K562 (cell line): ENCODE results near the gene LRFN4.

Experiments
- ARHGAP35 ChIP-seq: fragments of 450-650 bp; IDR thresholded peaks from 2 replicates; pipeline ENCODE4 v1.6.1; 2018; ENCODE audit not compliant: partially characterized antibody
- FOXJ3 ChIP-seq: sonication (generic); formaldehyde crosslinking; IDR thresholded peaks from 2 replicates; pipeline ENCODE4 v1.4.0; 2020; ENCODE audit warnings: mild to moderate bottlenecking, missing genetic modification reagents
- GABPA ChIP-seq: fragments of 200-800 bp; sonication (Bioruptor generic); conservative IDR thresholded peaks from 2 replicates; pipeline ENCODE4 v1.6.1; 2016; ENCODE audit warnings: low read depth, missing genetic modification characterization, missing compliant biosample characterization
- MXI1 ChIP-seq: IDR thresholded peaks from 2 replicates; pipeline ENCODE4 v1.6.1; 2011; ENCODE audit warnings: low read depth, mild to moderate bottlenecking, improper control_type of control experiment, low read length
- NCOA1 ChIP-seq: fragments of 450-650 bp; IDR thresholded peaks from 2 replicates; pipeline ENCODE4 v1.6.1; 2016; ENCODE audit warnings: low read depth
- RFX5 ChIP-seq: IDR thresholded peaks from 2 replicates; pipeline ENCODE4 v1.6.1; 2011; ENCODE audit warnings: low read depth, mild to moderate bottlenecking, improper control_type of control experiment, low read length
- THRAP3 ChIP-seq: fragments of 450-650 bp; IDR thresholded peaks from 2 replicates; pipeline ENCODE4 v1.6.1; 2016; ENCODE audit warnings: mild to moderate bottlenecking, inconsistent platforms, borderline replicate concordance
- ZNF217 ChIP-seq: sonication (generic); formaldehyde crosslinking; IDR thresholded peaks from 2 replicates; pipeline ENCODE4 v1.8.0; 2022; ENCODE audit warnings: mild to moderate bottlenecking, missing genetic modification reagents
- ZNF239 ChIP-seq: fragments of 250-450 bp; sonication (Bioruptor Pico); IDR thresholded peaks from 2 replicates; pipeline ENCODE4 v1.4.0; 2020; ENCODE audit warnings: mild to moderate bottlenecking
- TF ChIP-seq, protein P1 (sequence below), 2 experiments: fragments of 200-800 bp in 1 of 2; sonication (Bioruptor generic) in 1 of 2; sonication (generic) in 1 of 2; formaldehyde crosslinking in 1 of 2; IDR thresholded peaks in 1 of 2; conservative IDR thresholded peaks in 1 of 2; 2 replicates each; pipeline versions ENCODE4 v1.5.0 to v1.6.1; 2016 to 2020; ENCODE audit warnings: missing compliant biosample characterization in 1 of 2, missing genetic modification characterization in 1 of 2, missing genetic modification reagents in 1 of 2
- TF ChIP-seq, protein P2 (sequence below), 3 experiments: IDR thresholded peaks in 2 of 3; conservative IDR thresholded peaks in 1 of 3; 2 replicates each; pipeline ENCODE4 v1.5.1; 2011 to 2012; ENCODE audit warnings: low read length in 3 of 3, mild to moderate bottlenecking in 3 of 3, control low read depth in 2 of 3, improper control_type of control experiment in 1 of 3, inconsistent platforms in 1 of 3, low read depth in 1 of 3, mixed read lengths in 1 of 3, moderate library complexity in 1 of 3; ENCODE audit not compliant: insufficient read depth in 2 of 3

DNA sequence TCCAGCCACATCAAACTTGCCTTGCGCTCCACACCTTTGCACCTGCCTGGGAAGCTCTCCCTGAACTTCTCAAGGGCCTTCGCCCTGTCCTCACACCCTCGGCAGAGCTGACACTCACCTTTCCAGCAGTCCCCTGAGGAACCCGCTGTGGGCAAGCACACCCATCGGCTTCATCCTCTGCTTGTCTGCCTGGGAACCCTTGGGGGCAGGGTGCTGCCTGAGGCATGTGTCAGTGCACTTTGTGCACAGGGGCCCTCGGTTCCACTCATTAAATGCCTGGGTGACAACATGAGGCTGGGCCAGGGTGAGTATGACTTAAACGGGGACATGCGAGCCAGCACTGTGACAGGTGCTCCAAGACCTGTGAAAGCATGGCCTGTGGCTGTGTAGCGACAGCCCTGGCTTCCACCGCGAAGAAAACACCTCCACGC lies 2.6 kb upstream of the LRFN4 start:
- TF ChIP-seq RFX5 (no peak), GABPA (no peak), ARHGAP35 (no peak), ZNF217 (no peak), THRAP3 (no peak), MXI1 (no peak), NCOA1 (no peak), FOXJ3 (CRISPR knock-in tag) (no peak), ZNF239 (no peak)
- TF ChIP-seq, protein P1, sequence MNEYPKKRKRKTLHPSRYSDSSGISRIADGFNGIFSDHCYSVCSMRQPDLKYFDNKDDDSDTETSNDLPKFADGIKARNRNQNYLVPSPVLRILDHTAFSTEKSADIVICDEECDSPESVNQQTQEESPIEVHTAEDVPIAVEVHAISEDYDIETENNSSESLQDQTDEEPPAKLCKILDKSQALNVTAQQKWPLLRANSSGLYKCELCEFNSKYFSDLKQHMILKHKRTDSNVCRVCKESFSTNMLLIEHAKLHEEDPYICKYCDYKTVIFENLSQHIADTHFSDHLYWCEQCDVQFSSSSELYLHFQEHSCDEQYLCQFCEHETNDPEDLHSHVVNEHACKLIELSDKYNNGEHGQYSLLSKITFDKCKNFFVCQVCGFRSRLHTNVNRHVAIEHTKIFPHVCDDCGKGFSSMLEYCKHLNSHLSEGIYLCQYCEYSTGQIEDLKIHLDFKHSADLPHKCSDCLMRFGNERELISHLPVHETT (CRISPR knock-in tag; conservative IDR thresholded peaks at IDR 0.05 in 1 of 2, IDR thresholded peaks at IDR 0.05 in 1 of 2), result no peak
- TF ChIP-seq, protein P2, sequence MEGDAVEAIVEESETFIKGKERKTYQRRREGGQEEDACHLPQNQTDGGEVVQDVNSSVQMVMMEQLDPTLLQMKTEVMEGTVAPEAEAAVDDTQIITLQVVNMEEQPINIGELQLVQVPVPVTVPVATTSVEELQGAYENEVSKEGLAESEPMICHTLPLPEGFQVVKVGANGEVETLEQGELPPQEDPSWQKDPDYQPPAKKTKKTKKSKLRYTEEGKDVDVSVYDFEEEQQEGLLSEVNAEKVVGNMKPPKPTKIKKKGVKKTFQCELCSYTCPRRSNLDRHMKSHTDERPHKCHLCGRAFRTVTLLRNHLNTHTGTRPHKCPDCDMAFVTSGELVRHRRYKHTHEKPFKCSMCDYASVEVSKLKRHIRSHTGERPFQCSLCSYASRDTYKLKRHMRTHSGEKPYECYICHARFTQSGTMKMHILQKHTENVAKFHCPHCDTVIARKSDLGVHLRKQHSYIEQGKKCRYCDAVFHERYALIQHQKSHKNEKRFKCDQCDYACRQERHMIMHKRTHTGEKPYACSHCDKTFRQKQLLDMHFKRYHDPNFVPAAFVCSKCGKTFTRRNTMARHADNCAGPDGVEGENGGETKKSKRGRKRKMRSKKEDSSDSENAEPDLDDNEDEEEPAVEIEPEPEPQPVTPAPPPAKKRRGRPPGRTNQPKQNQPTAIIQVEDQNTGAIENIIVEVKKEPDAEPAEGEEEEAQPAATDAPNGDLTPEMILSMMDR (IDR thresholded peaks at IDR 0.05 in 2 of 3, conservative IDR thresholded peaks at IDR 0.05 in 1 of 3; ENCODE audit: insufficient read depth in 2 of 3, low read depth in 1 of 3, low read length in 3 of 3), result no peak
